ENCODE data around the gene KRTAP1-5. TPM values are rescaled to one million over a fixed set of nuclear protein-coding genes. Genes with fewer than 3 reads are reported as not detected.
"Not testable (repeated sequence)": the region's sequence is repeated elsewhere in the genome, so short reads cannot be mapped to it uniquely, and the experiment has no call there.

KRTAP1-5 gene
- total and polyA plus RNA-seq, 8 donors, result not detected

- no peak for TF ChIP-seq CTCF (IDR thresholded peaks at IDR 0.05)
- DNase-seq (no peak), ATAC-seq (no peak)
- no peak overlapping the region for H3K4me3 ChIP-seq
- H3K4me1 ChIP-seq, result no peaks in the 10 kb centered on the region
- H3K36me3 ChIP-seq, result no peaks in the 10 kb centered on the region
- H3K27ac ChIP-seq, result no peak overlapping the region
- intact Hi-C loops (cut with DNase I), result no loop called here
- peaks cover 0 to 3% of the 10 kb centered on the region in 2 donors for H3K9me3 ChIP-seq
- H3K27me3 ChIP-seq, result peaks cover 3 to 19% of the 10 kb centered on the region in 2 donors
These were observed 15.9 kb upstream of the KRTAP1-5 start for GRCh38 chr17:41042953-41043352.

- H3K27me3 ChIP-seq; H3K27ac ChIP-seq; H3K9me3 ChIP-seq; H3K4me1 ChIP-seq; ATAC-seq; H3K36me3 ChIP-seq; intact Hi-C loops (cut with DNase I); H3K4me3 ChIP-seq: not testable (repeated sequence)
- DNase-seq, result peak in 1 of 4 donors; percentile 65
These were observed 14.0 kb upstream of the KRTAP1-5 start, which contains the start of gene KRTAP1-1 for GRCh38 chr17:41040783-41041571. TSS of gene KRTAP1-1 (minus strand) at chr17:41041450. CDS start at chr17:41041397, 53 bp downstream.

- H3K4me1 ChIP-seq, result no peaks in the 10 kb centered on the region
- no peaks in the 10 kb centered on the region for H3K36me3 ChIP-seq
- no peaks in the 10 kb centered on the region for H3K9me3 ChIP-seq
- no peak overlapping the region for H3K4me3 ChIP-seq
- no peak for DNase-seq
- ATAC-seq, result no peak
- intact Hi-C loops (cut with DNase I), result no loop called here
- TF ChIP-seq CTCF (IDR thresholded peaks at IDR 0.05), result no peak
- no peaks in the 10 kb centered on the region for H3K27me3 ChIP-seq
- no peak overlapping the region for H3K27ac ChIP-seq
These were observed 10.9 kb upstream of the KRTAP1-5 start for GRCh38 chr17:41037853-41038350.

GRCh38 chr17:41034346-41034935 is 7.4 kb upstream of the KRTAP1-5 start, which contains the start of gene KRTAP1-3:
TSS of gene KRTAP1-3 (minus strand) at chr17:41034874. CDS start at chr17:41034821, 53 bp downstream.
- H3K27ac ChIP-seq; H3K4me3 ChIP-seq; DNase-seq; H3K36me3 ChIP-seq; intact Hi-C loops (cut with DNase I); ATAC-seq; H3K9me3 ChIP-seq; H3K4me1 ChIP-seq: not testable (repeated sequence)
- H3K27me3 ChIP-seq, result peaks cover 0 to 17% of the 10 kb centered on the region in 2 donors

GRCh38 chr17:41029633-41030245 is 2.7 kb upstream of the KRTAP1-5 start, which contains the start of gene KRTAP1-4:
TSS of gene KRTAP1-4 (minus strand) at chr17:41030195. CDS start at chr17:41030078, 117 bp downstream.
- Histone ChIP-seq H3K27me3 (peaks cover 0 to 21% of the 10 kb centered on the region in 2 donors), H3K4me3 (no peak within 1 kb of the TSS), H3K27ac (no peak within 1 kb of the TSS), H3K36me3 (no peaks in the 10 kb centered on the region), H3K4me1 (no peaks in the 10 kb centered on the region), H3K9me3 (no peaks in the 10 kb centered on the region)
- ATAC-seq (no peak), DNase-seq (no peak)
- no peak for TF ChIP-seq CTCF (IDR thresholded peaks at IDR 0.05)
- intact Hi-C loops (cut with DNase I), result no loop called here

GRCh38 chr17:41024697-41025096 is 2.3 kb downstream of the KRTAP1-5 start:
- TF ChIP-seq CTCF (IDR thresholded peaks at IDR 0.05), result no peak

More at GRCh38 chr17:41024697-41025096, 2.3 kb downstream of the KRTAP1-5 start:
- Histone ChIP-seq H3K27me3 (peaks cover 0 to 7% of the 10 kb centered on the region in 2 donors), H3K36me3 (no peaks in the 10 kb centered on the region), H3K4me1 (no peaks in the 10 kb centered on the region), H3K27ac (no peak overlapping the region), H3K9me3 (no peaks in the 10 kb centered on the region), H3K4me3 (no peak overlapping the region)
- no peak for DNase-seq
- intact Hi-C loops (cut with DNase I), result no loop called here
- ATAC-seq, result no peak
